NCI-H460 (cell line): ENCODE results near the gene PITRM1. TPM values are rescaled to one million over a fixed set of nuclear protein-coding genes. Genes with fewer than 3 reads are reported as not detected.
A peak's percentile ranks its signal among the peaks of the same experiment; 100 is the strongest.
"Not testable (repeated sequence)": the region's sequence is repeated elsewhere in the genome, so short reads cannot be mapped to it uniquely, and the experiment has no call there.

Experiments used
- DNase-seq: peaks from one replicate; pipeline ENCODE4 v3.0.0-alpha.2; 2016; ENCODE audit warnings: low read depth; ENCODE audit errors: extremely low read depth
- polyA plus RNA-seq: library from polyadenylated mRNA; depleted of rRNA; stranded (reverse); fragments of >200 nt; gene quantifications from 2 replicates; pipeline ENCODE4 v1.2.3, GENCODE V29; 2014; cell fraction: nucleus; rRNA removed
- total RNA-seq: library from RNA; depleted of rRNA; stranded (reverse); fragments of >200 nt; shearing (Covaris generic); gene quantifications from 2 replicates; pipeline ENCODE4 v1.2.3, GENCODE V29; 2014; rRNA removed

Gene PITRM1, protein sequence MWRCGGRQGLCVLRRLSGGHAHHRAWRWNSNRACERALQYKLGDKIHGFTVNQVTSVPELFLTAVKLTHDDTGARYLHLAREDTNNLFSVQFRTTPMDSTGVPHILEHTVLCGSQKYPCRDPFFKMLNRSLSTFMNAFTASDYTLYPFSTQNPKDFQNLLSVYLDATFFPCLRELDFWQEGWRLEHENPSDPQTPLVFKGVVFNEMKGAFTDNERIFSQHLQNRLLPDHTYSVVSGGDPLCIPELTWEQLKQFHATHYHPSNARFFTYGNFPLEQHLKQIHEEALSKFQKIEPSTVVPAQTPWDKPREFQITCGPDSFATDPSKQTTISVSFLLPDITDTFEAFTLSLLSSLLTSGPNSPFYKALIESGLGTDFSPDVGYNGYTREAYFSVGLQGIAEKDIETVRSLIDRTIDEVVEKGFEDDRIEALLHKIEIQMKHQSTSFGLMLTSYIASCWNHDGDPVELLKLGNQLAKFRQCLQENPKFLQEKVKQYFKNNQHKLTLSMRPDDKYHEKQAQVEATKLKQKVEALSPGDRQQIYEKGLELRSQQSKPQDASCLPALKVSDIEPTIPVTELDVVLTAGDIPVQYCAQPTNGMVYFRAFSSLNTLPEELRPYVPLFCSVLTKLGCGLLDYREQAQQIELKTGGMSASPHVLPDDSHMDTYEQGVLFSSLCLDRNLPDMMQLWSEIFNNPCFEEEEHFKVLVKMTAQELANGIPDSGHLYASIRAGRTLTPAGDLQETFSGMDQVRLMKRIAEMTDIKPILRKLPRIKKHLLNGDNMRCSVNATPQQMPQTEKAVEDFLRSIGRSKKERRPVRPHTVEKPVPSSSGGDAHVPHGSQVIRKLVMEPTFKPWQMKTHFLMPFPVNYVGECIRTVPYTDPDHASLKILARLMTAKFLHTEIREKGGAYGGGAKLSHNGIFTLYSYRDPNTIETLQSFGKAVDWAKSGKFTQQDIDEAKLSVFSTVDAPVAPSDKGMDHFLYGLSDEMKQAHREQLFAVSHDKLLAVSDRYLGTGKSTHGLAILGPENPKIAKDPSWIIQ
- total RNA-seq = 49.5 and 52.0 TPM in 2 replicates
- polyA plus RNA-seq = 50.7 and 53.0 TPM in 2 replicates

DNA sequence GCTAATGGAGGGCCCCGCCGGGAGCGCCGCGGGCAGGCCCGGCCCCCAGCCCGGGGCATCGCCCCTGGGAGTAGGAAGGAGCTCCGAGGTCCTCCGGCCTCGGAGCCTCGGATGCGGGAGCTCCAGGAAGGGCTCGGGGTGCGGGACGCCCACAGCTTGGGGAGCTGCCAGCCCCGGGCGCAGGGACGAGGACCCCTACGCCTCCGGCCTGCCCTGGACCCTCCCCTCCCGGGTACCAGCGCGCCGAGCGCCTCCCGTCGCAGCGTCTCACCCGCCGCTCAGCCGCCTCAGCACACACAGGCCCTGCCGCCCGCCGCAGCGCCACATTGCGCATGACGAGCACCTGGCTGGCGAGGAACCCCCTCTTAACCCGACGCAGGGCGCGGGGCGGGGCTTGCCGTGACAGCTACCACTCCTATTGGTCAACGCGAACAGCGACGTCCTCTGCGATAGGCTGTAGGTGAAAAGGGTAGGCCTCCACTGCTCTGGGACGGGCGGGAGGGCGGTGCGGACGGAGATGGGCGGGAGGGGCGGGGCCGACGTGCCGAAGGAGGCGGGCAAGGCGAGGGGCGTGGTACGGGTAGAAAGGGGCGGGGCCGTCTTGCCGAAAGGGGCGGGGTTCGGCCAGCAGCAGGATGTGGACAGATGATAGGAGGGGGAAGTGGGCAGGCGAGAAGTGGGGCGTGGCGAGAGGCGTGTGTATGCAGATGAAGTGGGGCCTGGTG lies at the start of gene PITRM1:
Gene PITRM1 (minus strand): TSS at position 337 of the 725 bp plus-strand sequence. CDS start 10 bp downstream, at position 327.
- DNase-seq = peak; percentile 97

DNA sequence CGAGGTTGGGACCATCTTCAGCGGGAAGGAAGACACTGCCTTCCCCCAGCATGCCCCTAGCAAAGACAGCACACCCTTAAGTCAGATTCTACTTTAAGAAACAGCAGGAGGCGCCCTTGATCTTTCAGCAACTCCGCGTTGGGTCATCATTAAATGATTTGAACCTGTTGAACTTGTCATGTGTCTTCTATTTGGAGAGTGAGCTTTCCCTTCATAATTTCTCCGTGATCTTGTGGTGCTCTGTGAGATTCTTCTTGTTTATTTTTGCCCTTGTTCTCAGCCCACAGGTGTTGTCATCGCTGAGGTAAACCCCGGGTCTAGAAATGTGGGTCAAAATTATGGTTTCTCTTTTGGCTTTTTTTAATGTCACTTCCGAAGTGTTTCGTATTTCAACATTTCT lies 49.5 kb upstream of the PITRM1 start:
- DNase-seq = no peak

DNA sequence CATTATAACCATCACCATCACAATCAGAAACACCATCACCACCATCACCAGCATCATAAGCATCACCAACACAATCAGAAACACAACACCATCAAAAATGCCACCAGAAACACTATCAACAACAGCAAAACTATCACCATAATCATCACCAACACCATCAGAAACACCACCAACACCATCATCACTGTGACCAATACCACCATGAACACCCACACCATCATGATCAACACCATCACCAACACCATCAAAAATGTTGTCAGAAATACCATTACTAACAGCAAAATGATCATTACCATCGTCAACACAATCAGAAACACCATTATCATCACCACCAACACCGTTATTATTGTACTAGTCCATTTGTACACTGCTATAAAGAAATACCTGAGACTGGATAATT lies 49.0 kb upstream of the PITRM1 start:
- not testable (repeated sequence) for DNase-seq

DNA sequence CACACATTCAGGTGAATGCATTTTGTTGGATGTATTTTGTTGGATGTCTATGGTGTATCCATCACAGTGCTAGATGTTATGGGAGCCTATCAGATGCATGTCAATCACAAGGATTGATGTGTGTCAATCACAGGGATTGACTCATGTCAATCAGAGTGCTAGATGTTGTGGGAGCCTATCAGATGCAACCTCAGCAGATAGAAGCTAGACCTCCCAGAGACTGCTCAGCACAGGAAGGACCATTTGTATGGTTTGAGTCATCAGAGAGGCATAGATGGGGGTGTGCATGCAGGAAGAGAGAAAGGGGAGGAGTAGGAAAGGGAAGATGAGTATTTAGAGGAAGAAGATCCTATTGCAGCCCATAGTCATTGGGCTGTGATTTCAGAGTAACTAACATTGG lies 48.3 kb upstream of the PITRM1 start:
- no peak for DNase-seq

DNA sequence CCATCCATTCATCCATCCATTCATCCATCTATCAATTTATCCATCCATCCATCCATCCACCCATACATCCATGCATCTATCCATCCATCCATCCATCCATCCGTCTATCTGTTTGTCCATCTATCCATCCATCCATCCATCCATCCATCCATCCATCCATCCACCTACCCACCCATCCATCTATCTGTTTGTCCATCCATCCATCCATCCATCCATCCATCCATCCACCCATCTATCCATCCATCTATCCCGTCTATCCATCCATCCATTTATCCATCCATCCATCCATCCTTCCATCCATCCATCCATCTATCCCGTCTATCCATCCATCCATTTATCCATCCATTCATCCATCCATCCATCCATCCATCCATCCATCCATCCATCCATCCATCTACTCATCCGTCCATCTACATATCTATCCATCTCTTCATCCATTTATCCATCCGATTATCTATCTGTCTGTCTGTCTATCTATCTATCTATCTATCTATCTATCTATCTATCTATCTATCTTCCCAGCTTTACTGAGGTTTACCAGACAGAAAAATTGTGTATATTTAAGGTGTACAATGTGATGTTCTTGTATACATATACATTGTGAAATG lies 46.5 kb upstream of the PITRM1 start:
- DNase-seq = not testable (repeated sequence)

DNA sequence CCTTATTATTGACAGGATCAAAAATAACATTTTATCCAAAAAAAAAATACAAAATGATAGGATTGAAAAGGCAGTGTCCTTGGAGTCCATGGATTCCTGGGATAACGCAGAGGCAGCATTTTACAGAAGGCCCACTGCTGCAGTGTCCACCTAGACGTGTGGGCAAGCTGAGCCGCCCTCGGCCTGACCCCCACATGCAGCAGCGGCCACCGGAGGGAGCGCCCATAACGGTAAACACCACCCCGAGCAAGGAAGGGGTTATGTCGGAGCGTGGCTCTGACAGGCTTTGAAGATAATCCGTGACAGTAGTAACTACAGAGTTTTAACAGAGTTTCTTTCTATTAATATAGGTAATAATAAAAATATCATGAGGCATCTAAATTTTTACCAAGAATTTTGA lies 45.3 kb upstream of the PITRM1 start:
- no peak for DNase-seq

DNA sequence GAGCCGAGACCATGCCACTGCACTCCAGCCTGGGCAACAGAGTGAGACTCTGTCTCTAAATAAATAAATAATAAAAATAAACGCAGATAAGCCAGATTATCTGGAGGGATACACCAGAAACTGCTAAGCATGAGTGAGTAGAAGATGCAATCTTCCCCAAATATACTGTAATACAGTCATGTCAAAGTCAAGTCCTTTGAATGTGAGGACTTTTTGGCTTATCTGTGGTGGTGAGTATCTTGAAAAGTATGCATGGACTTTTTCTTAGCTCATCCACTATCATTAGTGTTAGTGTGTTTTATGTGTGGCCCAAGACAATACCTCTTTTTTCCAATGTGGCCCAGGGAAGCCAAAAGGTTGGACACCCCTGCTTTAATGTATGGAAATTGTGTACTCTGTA lies 44.7 kb upstream of the PITRM1 start:
- DNase-seq = no peak

DNA sequence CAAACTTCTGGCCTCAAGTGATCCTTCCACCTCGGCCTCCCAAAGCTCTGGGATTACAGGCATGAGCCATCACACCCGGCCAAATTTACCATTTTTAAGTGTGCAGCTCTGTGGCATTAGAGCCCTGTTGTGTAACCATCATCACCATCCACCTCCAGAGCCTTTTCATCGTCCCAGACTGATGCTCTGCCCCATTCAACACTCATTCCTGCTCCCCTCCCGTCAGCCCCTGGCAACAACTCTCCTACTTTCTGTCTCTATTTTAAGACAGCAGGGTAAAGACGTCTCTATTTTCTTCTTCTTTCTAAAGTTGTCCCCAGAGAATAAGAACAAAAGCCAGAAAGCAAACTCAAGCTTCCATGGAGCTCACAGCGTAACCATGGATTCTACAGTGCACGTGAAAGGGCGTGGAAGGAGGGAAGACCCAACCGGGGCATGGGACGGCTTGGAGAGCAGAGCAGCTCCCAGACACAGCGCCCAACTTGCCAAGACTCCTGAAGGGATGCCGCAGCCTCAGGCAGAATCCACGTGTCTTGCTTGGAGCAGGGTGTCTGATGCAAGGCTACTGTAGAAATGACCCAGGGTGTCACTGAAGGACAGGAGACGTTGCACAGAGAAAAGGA lies 42.7 kb upstream of the PITRM1 start:
- DNase-seq = no peak

DNA sequence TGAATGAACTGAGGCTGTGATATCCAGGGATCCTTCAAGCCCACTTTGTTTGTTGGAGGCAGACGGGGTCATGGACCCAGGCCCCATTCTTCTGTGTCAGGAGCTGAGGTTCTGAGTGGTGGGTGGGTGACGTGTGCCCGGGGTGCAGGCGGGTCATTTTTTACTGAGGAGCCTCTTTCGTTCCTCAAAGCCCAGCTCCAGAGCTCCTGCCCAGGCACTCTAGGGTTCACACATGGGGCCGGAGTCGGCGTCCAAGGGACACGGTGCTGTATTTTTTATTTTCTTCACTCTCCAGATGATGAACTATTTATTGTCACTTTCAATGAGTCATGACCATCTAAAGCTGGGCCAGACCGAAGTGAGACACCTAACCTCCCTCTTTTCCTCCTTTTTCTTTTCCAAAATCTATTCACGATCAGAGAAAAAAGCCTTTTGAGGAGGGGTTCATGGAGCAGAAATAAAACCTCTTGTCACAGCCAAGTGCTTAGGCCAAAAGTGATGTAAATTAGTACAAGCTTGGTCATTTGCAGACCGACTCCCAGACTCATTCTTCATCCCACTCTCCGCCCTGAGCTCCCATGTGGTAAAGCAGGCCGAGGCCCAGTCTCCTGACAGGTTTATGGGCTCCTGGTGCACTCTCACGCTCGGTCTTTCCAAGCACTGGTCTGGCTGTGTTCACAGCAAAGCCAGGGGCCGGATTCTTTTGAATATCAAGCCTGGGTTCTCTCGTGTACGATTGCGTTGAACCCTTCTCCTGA lies 41.4 kb upstream of the PITRM1 start:
- no peak for DNase-seq

DNA sequence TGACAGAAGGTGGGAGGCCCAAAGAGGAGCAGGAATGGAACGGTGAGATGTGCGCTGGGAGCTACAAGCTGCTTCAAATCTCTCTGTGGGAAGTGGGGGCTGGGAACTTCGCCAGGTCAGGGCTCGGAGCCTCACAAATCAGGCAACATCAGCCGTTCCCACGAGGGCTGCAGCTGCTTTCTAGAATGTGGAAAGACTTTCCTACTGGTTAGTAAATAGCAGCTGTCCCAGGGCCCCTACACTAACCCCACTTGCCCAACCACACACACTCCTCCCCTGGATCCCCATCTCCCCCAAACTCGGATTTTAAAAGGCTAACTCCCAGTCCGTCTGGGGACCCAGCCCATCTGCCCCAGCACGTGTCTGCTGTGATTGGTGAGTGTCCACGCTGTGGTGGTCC lies 40.6 kb upstream of the PITRM1 start:
- DNase-seq = no peak

DNA sequence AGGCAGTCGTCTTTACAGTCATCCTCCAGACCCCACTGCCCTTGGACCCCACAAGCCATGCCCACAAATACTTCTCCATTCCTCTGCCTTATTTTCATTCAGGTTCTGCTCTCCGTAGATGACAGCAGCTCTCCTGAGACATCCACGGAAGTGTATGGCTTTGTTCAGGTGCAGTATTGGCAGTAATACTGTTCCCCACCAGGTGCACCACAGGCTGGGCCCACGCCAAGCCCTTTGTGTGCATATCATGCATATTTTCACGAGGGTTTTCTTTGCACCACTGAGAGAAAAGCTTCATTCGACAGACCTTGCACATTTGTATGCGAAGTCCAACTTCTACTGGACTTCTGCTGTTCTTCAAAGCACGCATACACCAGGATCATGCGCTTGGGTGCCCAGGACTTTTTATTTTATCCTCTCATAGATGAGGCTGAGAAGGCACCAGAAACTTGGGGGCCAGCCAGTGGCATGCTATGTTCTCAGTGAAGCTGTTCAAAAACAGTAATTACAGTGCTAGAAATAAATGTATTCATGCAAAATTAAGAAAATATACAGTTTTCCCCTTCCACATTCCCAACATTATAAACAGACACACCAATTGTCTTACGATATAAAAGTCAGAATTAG lies 37.8 kb upstream of the PITRM1 start:
- DNase-seq = no peak

DNA sequence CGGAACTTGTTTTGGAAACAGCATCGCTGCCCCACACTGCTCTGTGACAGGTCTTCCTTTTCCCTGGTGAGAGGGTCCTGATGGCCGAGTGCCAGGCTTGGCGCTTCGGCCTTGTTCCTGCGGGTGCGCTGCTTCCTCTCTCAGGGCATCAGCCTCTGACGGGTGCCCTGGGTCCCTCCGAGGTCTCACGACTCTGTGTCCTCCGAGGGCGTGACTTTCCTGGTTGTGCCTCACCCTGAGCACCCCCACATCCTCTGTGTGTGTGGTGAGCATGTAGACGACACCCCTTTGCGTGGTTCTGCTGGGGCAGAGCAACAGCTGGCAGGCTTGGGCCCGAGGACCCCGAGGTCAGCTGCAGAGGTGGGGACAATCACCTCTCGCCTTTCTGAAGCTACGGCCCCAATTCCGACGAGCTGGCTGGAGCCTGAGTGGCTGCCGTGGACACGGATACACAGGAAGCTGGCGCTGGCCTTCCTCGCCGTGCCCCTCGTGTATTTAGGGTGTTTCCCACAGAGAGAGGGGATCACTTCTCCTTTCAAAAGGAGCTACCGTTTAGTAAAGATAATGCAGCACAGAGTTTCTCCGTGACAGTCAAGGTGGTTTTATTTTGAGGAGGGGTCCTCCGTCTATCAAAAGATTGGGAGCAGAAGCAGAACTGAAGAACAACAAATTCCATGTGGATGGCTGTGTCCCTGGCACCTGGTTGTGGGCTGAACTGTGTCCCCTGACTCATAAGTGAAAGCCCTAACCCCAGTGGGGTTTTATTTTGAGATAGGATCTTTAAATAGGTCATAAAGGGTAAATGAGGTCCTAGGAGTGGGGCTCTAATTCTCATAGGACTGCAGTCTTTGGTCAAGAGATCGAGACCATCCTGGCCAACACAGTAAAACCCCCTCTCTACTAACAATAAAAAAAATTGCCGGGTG lies 36.2 kb upstream of the PITRM1 start:
- DNase-seq = no peak

DNA sequence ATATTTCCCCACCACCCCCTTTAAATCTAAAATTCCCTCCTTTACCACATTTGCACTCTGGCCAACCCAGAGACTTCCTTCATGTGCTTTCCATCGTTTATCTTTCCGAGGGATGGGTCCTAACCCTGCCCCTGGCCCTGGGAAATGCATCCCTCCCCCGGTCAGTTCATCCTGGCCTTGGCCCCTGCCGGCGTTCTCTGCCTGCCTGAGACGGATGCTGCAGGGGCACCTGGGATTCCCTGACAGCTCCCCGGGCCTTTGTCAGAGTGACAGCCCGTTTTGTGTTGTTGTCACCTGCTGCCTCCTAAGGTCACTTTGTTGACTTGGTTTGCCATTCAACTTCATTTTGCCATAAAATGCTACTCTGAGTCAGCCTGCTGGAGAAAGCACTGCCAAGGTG lies 34.8 kb upstream of the PITRM1 start:
- DNase-seq = no peak

DNA sequence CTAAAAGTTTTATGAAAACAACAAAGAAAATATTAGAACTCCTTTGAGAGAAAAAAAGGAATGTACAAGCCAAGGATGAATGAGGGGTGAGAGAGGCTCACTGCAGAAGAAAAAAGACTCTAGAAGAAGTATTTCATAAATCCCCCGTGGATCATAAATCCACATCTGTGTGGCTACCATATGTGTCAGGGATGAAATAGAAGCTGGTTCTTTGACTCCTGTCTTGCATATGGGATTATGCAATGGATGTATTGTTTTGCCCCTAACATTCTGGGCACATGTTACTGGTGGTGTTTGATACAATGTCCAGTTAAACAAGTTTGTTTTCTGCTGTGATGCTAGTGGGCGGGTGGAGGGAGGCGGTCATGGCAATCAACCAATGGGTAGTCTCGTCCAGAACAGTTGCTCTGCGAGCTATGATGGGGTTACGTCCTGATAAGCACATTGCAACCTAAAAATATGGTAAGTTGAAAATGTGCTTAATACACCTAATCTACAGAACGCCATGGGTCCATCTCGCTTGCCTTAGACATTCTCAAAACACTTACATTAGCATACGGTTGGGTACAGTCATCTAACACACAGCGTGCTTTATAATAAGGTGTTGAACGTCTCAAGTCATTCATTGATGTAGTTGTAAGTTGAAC lies 34.1 kb upstream of the PITRM1 start:
- DNase-seq = no peak

DNA sequence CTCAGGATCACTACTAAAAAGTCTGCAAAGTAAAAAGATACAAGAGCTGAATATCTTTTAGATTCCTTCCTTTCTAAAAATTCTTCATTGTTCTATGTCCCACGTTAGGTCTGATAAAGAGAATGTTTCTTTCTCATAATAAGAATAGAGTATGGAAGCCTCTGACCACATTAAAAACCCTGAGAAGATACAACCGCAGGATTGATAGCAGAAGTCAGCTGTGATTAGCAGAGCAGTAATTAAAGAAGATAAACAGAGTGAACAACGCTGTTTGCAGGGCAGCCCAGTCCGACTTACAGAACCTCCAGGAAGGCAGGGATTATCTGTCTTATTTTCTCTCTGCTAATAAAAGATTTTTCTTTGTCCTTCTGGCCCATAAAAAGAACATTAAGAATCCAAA lies 31.4 kb upstream of the PITRM1 start:
- DNase-seq = no peak

DNA sequence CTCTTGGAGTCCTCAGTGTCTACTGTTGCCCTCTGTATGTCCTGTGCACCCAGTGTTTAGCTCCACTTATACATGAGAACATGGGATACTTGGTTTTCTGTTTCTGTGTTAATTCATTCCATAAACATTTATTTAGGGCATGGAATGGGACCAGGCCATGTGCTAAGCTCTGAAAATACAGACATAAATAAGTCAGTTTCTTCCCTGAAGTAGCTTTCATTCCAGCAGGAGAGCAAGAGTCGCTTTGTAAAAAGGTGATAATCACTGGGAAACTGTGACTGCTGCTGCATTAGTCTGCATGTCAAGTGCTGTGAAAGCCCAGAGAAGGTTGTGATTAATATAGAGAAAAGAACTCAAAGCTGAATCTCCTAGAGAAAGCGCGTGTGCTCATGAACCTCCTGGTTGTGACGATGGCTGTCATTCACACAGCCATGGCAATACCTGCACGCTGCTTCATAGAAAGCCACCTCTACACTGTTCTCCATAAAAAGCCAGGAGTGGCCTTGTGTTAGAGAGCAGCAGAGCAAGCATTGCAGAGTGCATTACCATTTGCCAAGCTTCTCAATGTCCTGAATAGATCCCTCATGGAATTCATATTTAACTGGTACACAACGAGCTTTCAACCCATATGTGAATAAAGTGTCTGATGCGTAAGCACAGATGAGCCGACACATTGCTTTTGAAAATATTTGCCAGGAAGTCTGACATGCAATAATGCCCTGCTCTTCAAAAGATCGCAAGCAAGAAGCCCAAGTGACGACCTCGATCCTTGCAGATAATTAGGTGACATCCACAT lies 30.6 kb upstream of the PITRM1 start:
- no peak for DNase-seq
